Cardiac septum (tissue), 1 donor: ENCODE measurements around the gene BIK. TPM values are rescaled to one million over a fixed set of nuclear protein-coding genes. Genes with fewer than 3 reads are reported as not detected.
"Not testable (repeated sequence)": the region's sequence is repeated elsewhere in the genome, so short reads cannot be mapped to it uniquely, and the experiment has no call there.

Experiments
- DNase-seq: peaks from one replicate; pipeline ENCODE4 v3.0.0-alpha.2; 2020; ENCODE audit warnings: low spot score
- intact Hi-C: fragments of 100-400 bp; cut with DNase I; formaldehyde crosslinking; loops from one replicate; pipeline ENCODE4 v1.14.0; 2022
- total RNA-seq: library from RNA; stranded (reverse); fragmentation: NEBNext Ultra II Directional; extraction: Animal tissue kit (Norgen Biotek cat#: 25700); gene quantifications from one replicate; pipeline ENCODE4 v1.2.1, GENCODE V29; 2021
- donor health status: DM: no; HTN: no; CAD: no.

The BIK gene
- total RNA-seq, 1 donor from 2014 or later, result not detected

- DNase-seq, result peak; percentile 79
- intact Hi-C loops, result no loop called here
These were observed 9.2 kb upstream of the BIK start for GRCh38 chr22:43101306-43101705.

GRCh38 chr22:43104056-43104625 is 6.4 kb upstream of the BIK start:
- intact Hi-C loops, DNase-seq: not testable (repeated sequence)

- DNase-seq, intact Hi-C loops: not testable (repeated sequence)
These were observed 5.6 kb upstream of the BIK start for GRCh38 chr22:43104950-43105349.

- no peak for DNase-seq
- intact Hi-C loops, result no loop called here
These were observed 4.2 kb upstream of the BIK start for GRCh38 chr22:43106302-43106701.

GRCh38 chr22:43109511-43109910 is 1.0 kb upstream of the BIK start:
- intact Hi-C loops, result no loop called here

GRCh38 chr22:43109921-43110443 is 568 bp upstream of the BIK start:
- intact Hi-C loops, result no loop called here

More at GRCh38 chr22:43109511-43109910, 1.0 kb upstream of the BIK start:
- no peak for DNase-seq

GRCh38 chr22:43110927-43111623 is 525 bp downstream of the BIK start:
- intact Hi-C loops, result no loop called here

More at GRCh38 chr22:43109921-43110443, 568 bp upstream of the BIK start:
- DNase-seq, result no peak

GRCh38 chr22:43113526-43114251 is 3.1 kb downstream of the BIK start:
- intact Hi-C loops, result no loop called here
- no peak for DNase-seq

More at GRCh38 chr22:43110927-43111623, 525 bp downstream of the BIK start:
- DNase-seq, result peak; percentile 78

- DNase-seq, result no peak
- intact Hi-C loops, result no loop called here
These were observed 4.4 kb downstream of the BIK start for GRCh38 chr22:43114958-43115357.

GRCh38 chr22:43116932-43117331 is 6.4 kb downstream of the BIK start:
- intact Hi-C loops, result no loop called here
- no peak for DNase-seq

GRCh38 chr22:43118024-43118849 is 7.7 kb downstream of the BIK start:
- no peak for DNase-seq
- intact Hi-C loops, result no loop called here

- intact Hi-C loops, result no loop called here
- no peak for DNase-seq
These were observed 8.5 kb downstream of the BIK start for GRCh38 chr22:43118953-43119458.

GRCh38 chr22:43126501-43127165 is 16.1 kb downstream of the BIK start:
- intact Hi-C loops, result no loop called here
- DNase-seq, result no peak

GRCh38 chr22:43127166-43127908 is 16.8 kb downstream of the BIK start:
- intact Hi-C loops, result no loop called here

GRCh38 chr22:43128116-43128515 is 17.6 kb downstream of the BIK start:
- no peak for DNase-seq
- intact Hi-C loops, result no loop called here

More at GRCh38 chr22:43127166-43127908, 16.8 kb downstream of the BIK start:
- DNase-seq, result no peak

GRCh38 chr22:43128928-43129424 is 18.4 kb downstream of the BIK start:
- DNase-seq, result no peak
- intact Hi-C loops, result no loop called here

- intact Hi-C loops, result no loop called here
- no peak for DNase-seq
These were observed 19.2 kb downstream of the BIK start for GRCh38 chr22:43129426-43130425.
